ENCODE results near the gene GUCA1C. TPM values are rescaled to one million over a fixed set of nuclear protein-coding genes. Genes with fewer than 3 reads are reported as not detected.

Gene GUCA1C
- polyA plus RNA-seq, 4 donors = 0.24 to 0.47 (median 0.34) TPM

GRCh38 chr3:108914774-108915641 lies 38.7 kb downstream of the GUCA1C start:
- DNase-seq (ENCODE audit: low read depth in 4 of 4, low spot score in 3 of 4) = peak in 2 of 4 donors; percentile 52 to 60

GRCh38 chr3:108909799-108910198 lies 43.9 kb downstream of the GUCA1C start:
- no peak for DNase-seq (ENCODE audit: low read depth in 4 of 4, low spot score in 3 of 4)

- DNase-seq (ENCODE audit: low read depth in 4 of 4, low spot score in 3 of 4) = no peak
Observed at GRCh38 chr3:108907194-108907593, 46.5 kb downstream of the GUCA1C start.

GRCh38 chr3:108899530-108899929 lies 54.1 kb downstream of the GUCA1C start:
- DNase-seq (ENCODE audit: low read depth in 4 of 4, low spot score in 3 of 4) = no peak

- DNase-seq (ENCODE audit: low read depth in 4 of 4, low spot score in 3 of 4) = no peak
Observed at GRCh38 chr3:108897883-108898282, 55.8 kb downstream of the GUCA1C start.

- no peak for DNase-seq (ENCODE audit: low read depth in 4 of 4, low spot score in 3 of 4)
Observed at GRCh38 chr3:108894981-108895380, 58.7 kb downstream of the GUCA1C start.

- DNase-seq (ENCODE audit: low read depth in 4 of 4, low spot score in 3 of 4) = no peak
Observed at GRCh38 chr3:108891833-108892232, 61.8 kb downstream of the GUCA1C start.

- no peak for DNase-seq (ENCODE audit: low read depth in 4 of 4, low spot score in 3 of 4)
Observed at GRCh38 chr3:108887777-108888176, 65.9 kb downstream of the GUCA1C start.

GRCh38 chr3:108887121-108887520 lies 66.6 kb downstream of the GUCA1C start:
- DNase-seq (ENCODE audit: low read depth in 4 of 4, low spot score in 3 of 4) = peak in 1 of 4 donors; percentile 16

GRCh38 chr3:108883373-108883772 lies 70.3 kb downstream of the GUCA1C start:
- DNase-seq (ENCODE audit: low read depth in 4 of 4, low spot score in 3 of 4) = no peak

- no peak for DNase-seq (ENCODE audit: low read depth in 4 of 4, low spot score in 3 of 4)
Observed at GRCh38 chr3:108882762-108883161, 70.9 kb downstream of the GUCA1C start.

GRCh38 chr3:108879915-108880314 lies 73.8 kb downstream of the GUCA1C start:
- no peak for DNase-seq (ENCODE audit: low read depth in 4 of 4, low spot score in 3 of 4)

GRCh38 chr3:108877901-108878300 lies 75.8 kb downstream of the GUCA1C start:
- no peak for DNase-seq (ENCODE audit: low read depth in 4 of 4, low spot score in 3 of 4)

GRCh38 chr3:108863799-108864135 lies 89.9 kb downstream of the GUCA1C start:
- DNase-seq (ENCODE audit: low read depth in 4 of 4, low spot score in 3 of 4) = no peak

GRCh38 chr3:108862865-108863798 lies 90.5 kb downstream of the GUCA1C start:
- DNase-seq (ENCODE audit: low read depth in 4 of 4, low spot score in 3 of 4) = no peak

- DNase-seq (ENCODE audit: low read depth in 4 of 4, low spot score in 3 of 4) = no peak
Observed at GRCh38 chr3:108861401-108861800, 92.3 kb downstream of the GUCA1C start.

Other genes starting within 250 kb of the GUCA1C start
- gene RETNLB, start 196.5 kb downstream of the GUCA1C start, polyA plus RNA-seq (ENCODE audit: insufficient read length in 4 of 4) = not detected
- under 1 TPM in 2 of 4 donors, not detected in 2; 0.21 to 0.22 TPM for gene TRAT1, start 131.1 kb downstream of the GUCA1C start, polyA plus RNA-seq (ENCODE audit: insufficient read length in 4 of 4)
- under 1 TPM; 0.40 to 0.82 (median 0.71) TPM for gene MORC1, start 164.3 kb upstream of the GUCA1C start, polyA plus RNA-seq (ENCODE audit: insufficient read length in 4 of 4)
- gene C3orf85, start 182.8 kb upstream of the GUCA1C start, polyA plus RNA-seq (ENCODE audit: insufficient read length in 4 of 4) = 10 to 100 TPM; 14.6 to 20.4 (median 16.5) TPM

All from right renal pelvis (tissue), 4 donors.